HepG2 (cell line): Measurements from ENCODE around the gene KRT7. TPM values are rescaled to one million over a fixed set of nuclear protein-coding genes. Genes with fewer than 3 reads are reported as not detected.

ENCODE experiments used
- ATAC-seq: fragments of 200-7000 bp; cut with Tn5 transposase; 3 replicates; pipeline ENCODE4 v1.9.1; 2020; ENCODE audit warnings: mild to moderate bottlenecking, moderate library complexity
- BruUV-seq: library from RNA; stranded (reverse); fragments of 400-500 nt; replicated peaks from 2 replicates; lab custom pipeline; 2021; lab: Mats Ljungman, UMichigan
- CTCF ChIA-PET: fragments of 300-600 bp; formaldehyde crosslinking; extraction: SDS; loops from one replicate; lab custom pipeline; 2021; ENCODE audit warnings: low total read pairs, inconsistent platforms, low intra/inter-chr PET ratio; lab: Yijun Ruan, JAX
- POLR2A ChIA-PET: fragments of 350-600 bp; sonication (Branson Sonifier 250); formaldehyde crosslinking; loops from one replicate; lab custom pipeline; 2020; ENCODE audit warnings: antibody characterized with exemption, inconsistent platforms; lab: Yijun Ruan, JAX
- DNase-seq: peaks from one replicate; pipeline ENCODE4 v3.0.0-alpha.2; 2015; ENCODE audit warnings: low spot score
- FAIRE-seq: peaks from 3 replicates; lab custom pipeline; 2011; peaks lifted over from hg19 to GRCh38; lab: Jason Lieb, UNC
- H2AFZ ChIP-seq: one replicate; pipeline ENCODE4 v1.6.1; 2011; ENCODE audit warnings: low read length, inconsistent platforms
- H3K27ac ChIP-seq: fragments of 300-600 bp; 3 replicates; pipeline ENCODE4 v1.8.0; 2011; ENCODE audit warnings: mixed run types, mild to moderate bottlenecking, mixed read lengths, low read length, inconsistent platforms; ENCODE audit not compliant: insufficient read depth; ENCODE audit errors: extremely low read length
- H3K27me3 ChIP-seq, 2 experiments: fragments of 200-600 bp in 1 of 2; 2 replicates in 1 of 2; 3 replicates in 1 of 2; pipeline versions ENCODE4 v1.6.0 to v1.8.0; 2011; ENCODE audit warnings: low read length in 2 of 2, mild to moderate bottlenecking in 2 of 2, moderate library complexity in 2 of 2, inconsistent platforms in 1 of 2; ENCODE audit not compliant: insufficient read depth in 2 of 2, control insufficient read depth in 1 of 2
- H3K36me3 ChIP-seq, 2 experiments: fragments of 200-600 bp in 1 of 2; replicated peaks in 1 of 2; 2 replicates in 1 of 2; 3 replicates in 1 of 2; pipeline versions ENCODE4 v1.5.1 to v1.8.0; 2011; ENCODE audit warnings: low read length in 2 of 2, inconsistent platforms in 1 of 2; ENCODE audit not compliant: insufficient read depth in 2 of 2, control insufficient read depth in 1 of 2
- H3K4me1 ChIP-seq: 2 replicates; pipeline ENCODE4 v1.5.1; 2012; ENCODE audit warnings: low read length, inconsistent platforms; ENCODE audit not compliant: insufficient read depth
- H3K4me2 ChIP-seq: 2 replicates; pipeline ENCODE4 v1.6.0; 2011; ENCODE audit warnings: low read depth, low read length, inconsistent platforms
- H3K4me3 ChIP-seq, 3 experiments: fragments of 200-600 bp in 1 of 3; sonication (generic), shearing (Covaris generic) in 1 of 3; replicated peaks in 1 of 3; 2 replicates each; pipeline ENCODE4 v1.5.1; 2011 to 2016; ENCODE audit warnings: low read length in 3 of 3, inconsistent platforms in 2 of 3, low read depth in 2 of 3, mild to moderate bottlenecking in 2 of 3, control low read depth in 1 of 3, mixed read lengths in 1 of 3; ENCODE audit not compliant: insufficient read depth in 1 of 3
- H3K79me2 ChIP-seq: one replicate; pipeline ENCODE4 v1.6.1; 2011; ENCODE audit warnings: low read length, inconsistent platforms; ENCODE audit not compliant: insufficient read depth
- H3K9ac ChIP-seq: 2 replicates; pipeline ENCODE4 v1.6.0; 2011; ENCODE audit warnings: mild to moderate bottlenecking, low read depth, low read length, inconsistent platforms; ENCODE audit not compliant: insufficient read depth
- H3K9me3 ChIP-seq: 2 replicates; pipeline ENCODE4 v1.5.1; 2012; ENCODE audit warnings: mild to moderate bottlenecking, low read length
- H4K20me1 ChIP-seq: 2 replicates; pipeline ENCODE4 v1.6.0; 2011; ENCODE audit warnings: inconsistent platforms, mild to moderate bottlenecking, low read length, moderate library complexity; ENCODE audit not compliant: insufficient read depth
- CREB1 ChIP-seq, 2 experiments: fragments of 450-650 bp in 1 of 2; IDR thresholded peaks; 2 replicates each; pipeline ENCODE4 v1.6.1; 2016 to 2017; ENCODE audit warnings: control low read depth in 1 of 2, mild to moderate bottlenecking in 1 of 2, missing compliant biosample characterization in 1 of 2, missing genetic modification characterization in 1 of 2
- HMGA1 ChIP-seq: sonication (generic); formaldehyde crosslinking; conservative IDR thresholded peaks from 2 replicates; pipeline ENCODE4 v1.4.0; 2020; ENCODE audit warnings: missing genetic modification reagents
- NFYB ChIP-seq: sonication (generic); formaldehyde crosslinking; IDR thresholded peaks from 2 replicates; pipeline ENCODE4 v1.4.0; 2020; ENCODE audit warnings: missing genetic modification reagents
- NR1H2 ChIP-seq: sonication (generic); formaldehyde crosslinking; IDR thresholded peaks from 2 replicates; pipeline ENCODE4 v1.8.1; 2022; ENCODE audit warnings: low read depth, missing genetic modification reagents, borderline replicate concordance
- RXRA ChIP-seq: sonication (generic); formaldehyde crosslinking; IDR thresholded peaks from 2 replicates; pipeline ENCODE4 v1.5.1; 2020; ENCODE audit warnings: missing genetic modification reagents
- SMARCE1 ChIP-seq: fragments of 450-650 bp; IDR thresholded peaks from 2 replicates; pipeline ENCODE4 v1.6.1; 2017; ENCODE audit warnings: borderline replicate concordance
- SNAI1 ChIP-seq: sonication (generic); formaldehyde crosslinking; IDR thresholded peaks from 2 replicates; pipeline ENCODE4 v1.5.0; 2020; ENCODE audit warnings: mild to moderate bottlenecking, missing genetic modification reagents, borderline replicate concordance
- ZBTB1 ChIP-seq: sonication (generic); formaldehyde crosslinking; IDR thresholded peaks from 2 replicates; pipeline ENCODE4 v1.4.0; 2020; ENCODE audit warnings: missing genetic modification reagents, borderline replicate concordance
- WGBS: methylation state at CpG from one replicate; pipeline ENCODE4 v1.1.6; 2017; ENCODE audit warnings: low lambda C conversion rate; 5-methylcytosine and 5-hydroxymethylcytosine counted together
- in situ Hi-C: cut with HindIII; loops from 2 replicates; pipeline ENCODE4 v1.10.0; 2017; ENCODE audit warnings: low pct_unique_long_range_greater_than_20kb; ENCODE audit not compliant: extremely low pct_ligation_motif_present
- intact Hi-C: fragments of 100-400 bp; cut with micrococcal nuclease; formaldehyde crosslinking; loops from one replicate; pipeline ENCODE4 v1.10.0; 2022; ENCODE audit not compliant: unreplicated experiment
- polyA plus RNA-seq, 8 experiments: library from polyadenylated mRNA; depleted of rRNA in 3 of 8; stranded (reverse) in 7 of 8; unstranded in 1 of 8; fragments of >200 nt; fragmentation: Illumina TruSeq in 4 of 8; extraction: Trizol in 4 of 8; gene quantifications; 2 replicates each; pipeline versions ENCODE4 v1.2.1 to v1.2.3, GENCODE V29; 2011 to 2016; ENCODE audit warnings: low read depth in 4 of 8, missing spikeins in 1 of 8, mixed read lengths in 1 of 8; ENCODE audit not compliant: insufficient read depth in 1 of 8
- total RNA-seq, 5 experiments: library from RNA; depleted of rRNA; stranded (reverse); fragments of >200 nt; fragmentation: Illumina TruSeq; extraction: Trizol; gene quantifications; 2 replicates each; pipeline ENCODE4 v1.2.3, GENCODE V29; 2016; ENCODE audit warnings: low read depth in 1 of 5
- TF ChIP-seq, protein P1 (sequence below): sonication (generic); formaldehyde crosslinking; IDR thresholded peaks from 2 replicates; pipeline ENCODE4 v1.4.0; 2020; ENCODE audit warnings: missing genetic modification reagents
- TF ChIP-seq, protein P2 (sequence below): sonication (generic); formaldehyde crosslinking; IDR thresholded peaks from 2 replicates; pipeline ENCODE4 v1.4.0; 2020; ENCODE audit warnings: mild to moderate bottlenecking, missing genetic modification reagents
- TF ChIP-seq, protein P3 (sequence below): sonication (generic); formaldehyde crosslinking; IDR thresholded peaks from 2 replicates; pipeline ENCODE4 v1.4.0; 2020; ENCODE audit warnings: missing genetic modification reagents, borderline replicate concordance

KRT7 gene
- total and polyA plus RNA-seq, 2 of the 13 experiments (the other 11 are each of a cell fraction or from before 2014, with no cell fraction given) = 0.83 TPM; not detected in 1

DNA sequence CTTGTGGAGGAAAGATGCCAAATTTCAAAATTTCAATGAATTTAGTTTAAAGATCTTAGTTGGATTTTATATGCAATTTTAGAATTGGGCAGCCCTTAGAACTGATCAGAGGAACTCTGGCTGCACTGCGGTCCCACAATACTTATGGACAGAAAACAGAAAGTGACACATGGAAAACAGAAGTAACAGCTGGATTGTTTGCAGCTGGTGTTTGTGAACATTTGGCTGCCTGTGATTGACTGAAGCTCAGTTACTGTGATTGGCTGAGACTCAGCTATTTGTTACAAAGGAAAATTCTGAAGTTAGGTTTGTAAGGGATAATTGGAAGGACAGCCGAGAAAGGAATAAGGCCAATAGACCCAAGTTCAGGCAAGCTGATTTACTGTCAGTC is 31.4 kb downstream of the KRT7 start (continued):
- TF ChIP-seq, protein P1, sequence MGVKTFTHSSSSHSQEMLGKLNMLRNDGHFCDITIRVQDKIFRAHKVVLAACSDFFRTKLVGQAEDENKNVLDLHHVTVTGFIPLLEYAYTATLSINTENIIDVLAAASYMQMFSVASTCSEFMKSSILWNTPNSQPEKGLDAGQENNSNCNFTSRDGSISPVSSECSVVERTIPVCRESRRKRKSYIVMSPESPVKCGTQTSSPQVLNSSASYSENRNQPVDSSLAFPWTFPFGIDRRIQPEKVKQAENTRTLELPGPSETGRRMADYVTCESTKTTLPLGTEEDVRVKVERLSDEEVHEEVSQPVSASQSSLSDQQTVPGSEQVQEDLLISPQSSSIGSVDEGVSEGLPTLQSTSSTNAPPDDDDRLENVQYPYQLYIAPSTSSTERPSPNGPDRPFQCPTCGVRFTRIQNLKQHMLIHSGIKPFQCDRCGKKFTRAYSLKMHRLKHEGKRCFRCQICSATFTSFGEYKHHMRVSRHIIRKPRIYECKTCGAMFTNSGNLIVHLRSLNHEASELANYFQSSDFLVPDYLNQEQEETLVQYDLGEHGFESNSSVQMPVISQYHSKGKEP (CRISPR knock-in tag) = no peak
- TF ChIP-seq SNAI1 (CRISPR knock-in tag) = no peak
- TF ChIP-seq, all 625 proteins: peak for 0

DNA sequence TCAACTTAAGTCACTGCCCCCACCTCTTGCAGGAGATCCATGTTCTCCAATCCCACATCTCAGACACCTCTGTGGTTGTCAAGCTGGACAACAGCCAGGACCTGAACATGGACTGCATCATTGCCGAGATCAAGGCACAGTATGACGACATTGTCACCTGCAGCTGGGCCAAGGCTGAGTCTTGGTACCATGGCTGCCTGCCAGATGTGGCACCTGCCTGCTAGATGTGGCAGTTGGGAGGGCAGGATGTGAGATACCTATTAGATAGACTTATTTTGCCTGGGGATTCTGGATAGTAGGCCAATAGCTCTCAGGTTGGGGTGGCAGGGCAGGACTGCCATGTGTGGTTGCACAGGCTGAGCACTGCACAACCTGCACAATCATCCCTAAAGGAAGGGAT is 33.5 kb downstream of the KRT7 start:
- BruUV-seq = no TSS peak
- TF ChIP-seq NR1H2 (no peak), NFYB (CRISPR knock-in tag) (no peak), SMARCE1 (no peak), RXRA (no peak), CREB1 (IDR thresholded peaks at IDR 0.05) (no peak), CREB1 (CRISPR knock-in tag; IDR thresholded peaks at IDR 0.05) (no peak), ZBTB1 (CRISPR knock-in tag) (no peak), HMGA1 (CRISPR knock-in tag) (no peak)
- TF ChIP-seq, protein P2, sequence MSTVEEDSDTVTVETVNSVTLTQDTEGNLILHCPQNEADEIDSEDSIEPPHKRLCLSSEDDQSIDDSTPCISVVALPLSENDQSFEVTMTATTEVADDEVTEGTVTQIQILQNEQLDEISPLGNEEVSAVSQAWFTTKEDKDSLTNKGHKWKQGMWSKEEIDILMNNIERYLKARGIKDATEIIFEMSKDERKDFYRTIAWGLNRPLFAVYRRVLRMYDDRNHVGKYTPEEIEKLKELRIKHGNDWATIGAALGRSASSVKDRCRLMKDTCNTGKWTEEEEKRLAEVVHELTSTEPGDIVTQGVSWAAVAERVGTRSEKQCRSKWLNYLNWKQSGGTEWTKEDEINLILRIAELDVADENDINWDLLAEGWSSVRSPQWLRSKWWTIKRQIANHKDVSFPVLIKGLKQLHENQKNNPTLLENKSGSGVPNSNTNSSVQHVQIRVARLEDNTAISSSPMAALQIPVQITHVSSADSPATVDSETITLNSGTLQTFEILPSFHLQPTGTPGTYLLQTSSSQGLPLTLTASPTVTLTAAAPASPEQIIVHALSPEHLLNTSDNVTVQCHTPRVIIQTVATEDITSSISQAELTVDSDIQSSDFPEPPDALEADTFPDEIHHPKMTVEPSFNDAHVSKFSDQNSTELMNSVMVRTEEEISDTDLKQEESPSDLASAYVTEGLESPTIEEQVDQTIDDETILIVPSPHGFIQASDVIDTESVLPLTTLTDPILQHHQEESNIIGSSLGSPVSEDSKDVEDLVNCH = no peak
- TF ChIP-seq, protein P3, sequence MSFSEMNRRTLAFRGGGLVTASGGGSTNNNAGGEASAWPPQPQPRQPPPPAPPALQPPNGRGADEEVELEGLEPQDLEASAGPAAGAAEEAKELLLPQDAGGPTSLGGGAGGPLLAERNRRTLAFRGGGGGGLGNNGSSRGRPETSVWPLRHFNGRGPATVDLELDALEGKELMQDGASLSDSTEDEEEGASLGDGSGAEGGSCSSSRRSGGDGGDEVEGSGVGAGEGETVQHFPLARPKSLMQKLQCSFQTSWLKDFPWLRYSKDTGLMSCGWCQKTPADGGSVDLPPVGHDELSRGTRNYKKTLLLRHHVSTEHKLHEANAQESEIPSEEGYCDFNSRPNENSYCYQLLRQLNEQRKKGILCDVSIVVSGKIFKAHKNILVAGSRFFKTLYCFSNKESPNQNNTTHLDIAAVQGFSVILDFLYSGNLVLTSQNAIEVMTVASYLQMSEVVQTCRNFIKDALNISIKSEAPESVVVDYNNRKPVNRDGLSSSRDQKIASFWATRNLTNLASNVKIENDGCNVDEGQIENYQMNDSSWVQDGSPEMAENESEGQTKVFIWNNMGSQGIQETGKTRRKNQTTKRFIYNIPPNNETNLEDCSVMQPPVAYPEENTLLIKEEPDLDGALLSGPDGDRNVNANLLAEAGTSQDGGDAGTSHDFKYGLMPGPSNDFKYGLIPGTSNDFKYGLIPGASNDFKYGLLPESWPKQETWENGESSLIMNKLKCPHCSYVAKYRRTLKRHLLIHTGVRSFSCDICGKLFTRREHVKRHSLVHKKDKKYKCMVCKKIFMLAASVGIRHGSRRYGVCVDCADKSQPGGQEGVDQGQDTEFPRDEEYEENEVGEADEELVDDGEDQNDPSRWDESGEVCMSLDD (CRISPR knock-in tag) = no peak
- in situ Hi-C loops = no loop called here
- intact Hi-C loops = no loop called here
- Histone ChIP-seq H2AFZ (no peak overlapping the region), H3K79me2 (no peaks in the 10 kb centered on the region), H3K4me1 (no peaks in the 10 kb centered on the region), H3K4me3 (no peak overlapping the region), H3K9ac (no peak overlapping the region), H4K20me1 (no peaks in the 10 kb centered on the region), H3K9me3 (peaks cover 12% of the 10 kb centered on the region), H3K27me3 (no peaks in the 10 kb centered on the region; a peak in 3 of 5 replicates), H3K36me3 (no peaks in the 10 kb centered on the region), H3K27ac (no peak overlapping the region), H3K4me2 (no peak overlapping the region)
- no peak for FAIRE-seq
- WGBS = 0% methylated on average over 2 of the region's 2 CpGs
- ChIA-PET CTCF (no interaction called here), POLR2A (no interaction called here)
- ATAC-seq = no peak
- DNase-seq = no peak
